ENCODE results near the gene C11orf91.

C11orf91 gene

GRCh38 chr11:33655842-33656600 is 44.6 kb downstream of the C11orf91 start:
- H4K20me1 ChIP-seq: no peaks in the 10 kb centered on the region
- no peak for TF ChIP-seq Cebpa-rat (IDR thresholded peaks at IDR 0.05)
- H3K9ac ChIP-seq: no peak overlapping the region
- no peak overlapping the region for H3K4me3 ChIP-seq
- no peaks in the 10 kb centered on the region for H3K36me3 ChIP-seq
- no peaks in the 10 kb centered on the region; a peak in 1 of 22 replicates for H3K9me3 ChIP-seq (replicated peaks in 1 of 11)
- H3K4me1 ChIP-seq: no peaks in the 10 kb centered on the region
- H3K27ac ChIP-seq: no peak overlapping the region
- H3K4me2 ChIP-seq: no peak overlapping the region
- no peaks in the 10 kb centered on the region for H3K27me3 ChIP-seq

GRCh38 chr11:33654594-33654993 is 46.0 kb downstream of the C11orf91 start:
- Histone ChIP-seq H3K27ac (no peak overlapping the region), H3K9ac (no peak overlapping the region), H3K27me3 (no peaks in the 10 kb centered on the region)

GRCh38 chr11:33652930-33653329 is 47.7 kb downstream of the C11orf91 start:
- Histone ChIP-seq H3K4me3 (no peak overlapping the region), H3K9ac (no peak overlapping the region), H3K4me2 (no peak overlapping the region), H3K27ac (no peak overlapping the region), H3K9me3 (replicated peaks in 1 of 11) (peaks cover 0 to 6% (median 0%) of the 10 kb centered on the region in 11 experiments; a peak in 3 of 22 replicates), H4K20me1 (no peaks in the 10 kb centered on the region), H3K36me3 (no peaks in the 10 kb centered on the region), H3K27me3 (no peaks in the 10 kb centered on the region), H3K4me1 (no peaks in the 10 kb centered on the region)
- 0 out of 22 replicates have a peak, but pooled peaks of 1 of the 11 experiments have one; percentile 30 for TF ChIP-seq Cebpa-rat (IDR thresholded peaks at IDR 0.05)

More at GRCh38 chr11:33654594-33654993, 46.0 kb downstream of the C11orf91 start:
- no peaks in the 10 kb centered on the region for H4K20me1 ChIP-seq
- TF ChIP-seq Cebpa-rat (IDR thresholded peaks at IDR 0.05): no peak
- no peaks in the 10 kb centered on the region for H3K4me1 ChIP-seq
- H3K4me3 ChIP-seq: no peak overlapping the region
- no peak overlapping the region for H3K4me2 ChIP-seq
- no peaks in the 10 kb centered on the region for H3K36me3 ChIP-seq
- H3K9me3 ChIP-seq (replicated peaks in 1 of 11): no peaks in the 10 kb centered on the region; a peak in 1 of 22 replicates

DNA sequence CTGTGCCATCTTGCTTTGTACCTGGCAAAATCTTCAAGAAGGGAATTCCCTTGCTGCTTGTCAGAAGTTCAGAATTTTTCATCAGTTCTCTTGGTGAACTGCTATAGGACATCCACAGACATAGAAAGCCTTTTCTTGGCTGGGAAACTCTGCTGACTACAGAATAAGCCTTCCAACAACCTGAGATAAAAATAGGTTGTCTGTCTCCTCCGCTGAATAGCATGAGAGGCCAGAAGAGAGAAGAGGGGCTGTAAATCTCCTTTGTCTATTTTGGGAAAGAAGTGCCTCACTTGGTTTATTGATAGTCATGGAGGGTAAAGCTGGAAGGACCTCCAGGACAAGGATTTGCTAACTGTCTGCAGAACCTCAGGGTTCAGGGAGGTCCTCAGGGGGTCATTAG is 48.2 kb downstream of the C11orf91 start:
- Histone ChIP-seq H3K9ac (no peak overlapping the region), H3K4me2 (no peak overlapping the region), H4K20me1 (no peaks in the 10 kb centered on the region), H3K4me3 (no peak overlapping the region), H3K36me3 (no peaks in the 10 kb centered on the region), H3K4me1 (no peaks in the 10 kb centered on the region), H3K27me3 (no peaks in the 10 kb centered on the region), H3K27ac (no peak overlapping the region), H3K9me3 (replicated peaks in 1 of 11) (peaks cover 0 to 8% (median 0%) of the 10 kb centered on the region in 11 experiments; a peak in 3 of 22 replicates)
- TF ChIP-seq Cebpa-rat (IDR thresholded peaks at IDR 0.05): no peak

DNA sequence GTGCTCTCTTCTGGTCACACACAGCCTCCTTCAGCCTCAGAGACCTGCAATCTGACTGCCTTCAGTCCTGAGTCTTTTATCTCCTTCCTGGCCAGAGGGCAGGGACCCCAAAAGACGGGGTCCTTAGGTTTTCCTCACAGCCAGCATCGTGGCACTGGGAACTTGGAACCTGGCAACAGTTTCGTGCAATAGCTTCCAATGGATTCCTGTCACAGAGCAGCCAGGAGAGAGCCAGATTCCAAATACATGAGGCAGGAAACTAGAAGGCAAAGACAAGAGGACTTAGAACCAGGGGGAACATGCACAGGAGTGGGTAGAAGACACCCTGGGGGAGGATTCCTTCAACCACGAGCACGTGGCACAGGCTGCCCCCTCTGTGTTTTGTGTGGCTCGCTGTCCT is 48.6 kb downstream of the C11orf91 start:
- Histone ChIP-seq H3K4me1 (no peaks in the 10 kb centered on the region), H3K27me3 (no peaks in the 10 kb centered on the region), H3K9ac (no peak overlapping the region), H3K4me3 (no peak overlapping the region), H3K27ac (no peak overlapping the region), H3K36me3 (no peaks in the 10 kb centered on the region), H3K4me2 (no peak overlapping the region), H3K9me3 (replicated peaks in 1 of 11) (peaks cover 0 to 8% (median 0%) of the 10 kb centered on the region in 11 experiments; a peak in 3 of 22 replicates), H4K20me1 (no peaks in the 10 kb centered on the region)
- TF ChIP-seq Cebpa-rat (IDR thresholded peaks at IDR 0.05): no peak

DNA sequence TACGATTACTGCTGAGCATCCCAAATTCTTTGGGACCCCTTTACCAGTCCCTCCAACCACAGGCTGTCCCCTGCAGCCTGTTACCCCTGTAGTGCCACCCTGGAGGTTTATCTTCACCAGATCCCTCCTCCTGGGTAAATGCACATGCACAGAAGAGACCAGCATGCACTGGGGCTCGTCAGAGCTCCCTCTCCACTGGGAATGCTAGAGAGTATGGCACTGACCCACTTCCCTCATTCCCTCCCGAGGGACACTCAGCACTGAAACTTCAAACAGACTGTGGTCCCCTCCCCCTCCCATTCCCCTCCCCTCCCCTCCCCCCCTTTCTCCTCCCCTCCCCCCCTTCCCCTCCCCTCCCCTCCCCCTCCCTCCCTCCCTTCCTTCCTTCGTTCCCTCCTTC is 49.1 kb downstream of the C11orf91 start:
- no peak for TF ChIP-seq Cebpa-rat (IDR thresholded peaks at IDR 0.05)
- Histone ChIP-seq H3K27ac (no peak overlapping the region), H3K4me1 (no peaks in the 10 kb centered on the region), H3K4me3 (no peak overlapping the region), H3K36me3 (no peaks in the 10 kb centered on the region), H4K20me1 (no peaks in the 10 kb centered on the region), H3K9ac (no peak overlapping the region), H3K9me3 (replicated peaks in 1 of 11) (peaks cover 0 to 8% (median 0%) of the 10 kb centered on the region in 11 experiments; a peak in 3 of 22 replicates), H3K27me3 (no peaks in the 10 kb centered on the region), H3K4me2 (no peak overlapping the region)

DNA sequence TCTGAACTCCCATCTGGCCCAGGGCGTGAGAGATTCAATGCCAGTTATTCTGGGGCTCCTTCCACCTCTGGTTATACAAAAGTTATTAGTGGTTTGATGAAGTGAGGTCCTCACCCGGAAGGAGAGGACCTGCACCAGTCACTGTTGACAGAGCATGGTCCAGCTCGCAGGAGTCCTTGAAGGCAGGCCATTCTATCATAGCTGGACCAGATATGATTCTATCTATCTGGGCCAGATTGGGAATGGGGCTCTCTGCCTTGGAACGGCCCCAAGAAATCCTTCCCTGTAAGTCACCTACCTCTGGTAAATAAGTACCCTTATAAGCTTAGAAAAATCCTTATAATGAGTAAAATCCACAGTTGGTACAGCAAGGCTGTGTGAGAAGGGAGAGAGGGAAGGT is 50.7 kb downstream of the C11orf91 start:
- H3K9ac ChIP-seq: no peak overlapping the region
- no peak for TF ChIP-seq Cebpa-rat (IDR thresholded peaks at IDR 0.05)

More for the DNA sequence above, 50.7 kb downstream of the C11orf91 start:
- Histone ChIP-seq H3K27ac (no peak overlapping the region), H3K4me1 (no peaks in the 10 kb centered on the region), H3K4me3 (no peak overlapping the region), H4K20me1 (no peaks in the 10 kb centered on the region), H3K36me3 (no peaks in the 10 kb centered on the region), H3K4me2 (no peak overlapping the region), H3K27me3 (no peaks in the 10 kb centered on the region), H3K9me3 (replicated peaks in 1 of 11) (peaks cover 0 to 8% (median 0%) of the 10 kb centered on the region in 11 experiments; a peak in 3 of 22 replicates)
